ENCODE results near the gene RPL23. TPM values are rescaled to one million over a fixed set of nuclear protein-coding genes. Genes with fewer than 3 reads are reported as not detected.

The RPL23 gene
- total RNA-seq, 2 donors from 2014 or later: 1,194 to 1,262 TPM

DNA sequence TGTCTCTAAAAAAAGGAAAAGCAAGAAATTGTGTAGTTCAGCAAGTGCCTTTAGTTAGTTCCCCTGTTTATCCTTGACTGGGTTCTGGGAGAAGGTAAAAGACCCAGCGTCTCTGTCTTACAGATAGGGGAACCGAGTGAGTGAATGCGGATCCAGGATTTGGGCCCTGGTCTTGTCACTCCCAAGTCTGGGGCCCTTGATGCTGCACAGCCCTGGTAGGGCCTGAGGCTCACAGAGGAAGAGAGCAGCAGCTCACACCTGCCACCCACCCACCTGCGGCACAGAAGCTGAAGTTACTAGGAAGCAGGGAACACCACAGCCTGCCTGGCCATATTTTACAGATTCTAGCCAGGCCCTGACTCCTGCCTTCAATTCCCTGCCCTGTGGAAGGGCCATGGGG lies 38.6 kb upstream of the RPL23 start:
- Histone ChIP-seq H3K36me3 (ENCODE audit: control insufficient read depth, insufficient read depth, low read length) (peaks cover 85% of the 10 kb centered on the region), H3K4me3 (ENCODE audit: low read length) (no peak overlapping the region), H3K9me3 (ENCODE audit: control insufficient read depth, low read length) (no peaks in the 10 kb centered on the region), H3K4me1 (ENCODE audit: control insufficient read depth, insufficient read depth, low read length) (peaks cover 4% of the 10 kb centered on the region), H3K27ac (ENCODE audit: low read depth, low read length) (no peak overlapping the region), H3K27me3 (ENCODE audit: control insufficient read depth, insufficient read depth, low read length, poor library complexity, severe bottlenecking) (no peaks in the 10 kb centered on the region), H3K9ac (ENCODE audit: extremely low read depth, low read length, poor library complexity, severe bottlenecking) (no peak overlapping the region)
- 92 to 100% methylated on average over 1 to 4 of the region's 4 CpGs for WGBS, 2 experiments (ENCODE audit: insufficient coverage in 1 of 2, insufficient read length in 1 of 2)
- peaks cover 50% of the 10 kb centered on the region for H3K36me3 Mint-ChIP-seq (ENCODE audit: low read depth)
- no peak overlapping the region for H3K4me3 Mint-ChIP-seq
- peak overlapping the region; percentile 35 for H3K27ac Mint-ChIP-seq
- no peaks in the 10 kb centered on the region for H3K27me3 Mint-ChIP-seq (ENCODE audit: insufficient read depth)
- no peak for DNase-seq
- no peaks in the 10 kb centered on the region for H3K9me3 Mint-ChIP-seq
- TF ChIP-seq, protein P1, sequence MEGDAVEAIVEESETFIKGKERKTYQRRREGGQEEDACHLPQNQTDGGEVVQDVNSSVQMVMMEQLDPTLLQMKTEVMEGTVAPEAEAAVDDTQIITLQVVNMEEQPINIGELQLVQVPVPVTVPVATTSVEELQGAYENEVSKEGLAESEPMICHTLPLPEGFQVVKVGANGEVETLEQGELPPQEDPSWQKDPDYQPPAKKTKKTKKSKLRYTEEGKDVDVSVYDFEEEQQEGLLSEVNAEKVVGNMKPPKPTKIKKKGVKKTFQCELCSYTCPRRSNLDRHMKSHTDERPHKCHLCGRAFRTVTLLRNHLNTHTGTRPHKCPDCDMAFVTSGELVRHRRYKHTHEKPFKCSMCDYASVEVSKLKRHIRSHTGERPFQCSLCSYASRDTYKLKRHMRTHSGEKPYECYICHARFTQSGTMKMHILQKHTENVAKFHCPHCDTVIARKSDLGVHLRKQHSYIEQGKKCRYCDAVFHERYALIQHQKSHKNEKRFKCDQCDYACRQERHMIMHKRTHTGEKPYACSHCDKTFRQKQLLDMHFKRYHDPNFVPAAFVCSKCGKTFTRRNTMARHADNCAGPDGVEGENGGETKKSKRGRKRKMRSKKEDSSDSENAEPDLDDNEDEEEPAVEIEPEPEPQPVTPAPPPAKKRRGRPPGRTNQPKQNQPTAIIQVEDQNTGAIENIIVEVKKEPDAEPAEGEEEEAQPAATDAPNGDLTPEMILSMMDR (conservative IDR thresholded peaks at IDR 0.05): no peak
- H3K4me1 Mint-ChIP-seq: peaks cover 13% of the 10 kb centered on the region

DNA sequence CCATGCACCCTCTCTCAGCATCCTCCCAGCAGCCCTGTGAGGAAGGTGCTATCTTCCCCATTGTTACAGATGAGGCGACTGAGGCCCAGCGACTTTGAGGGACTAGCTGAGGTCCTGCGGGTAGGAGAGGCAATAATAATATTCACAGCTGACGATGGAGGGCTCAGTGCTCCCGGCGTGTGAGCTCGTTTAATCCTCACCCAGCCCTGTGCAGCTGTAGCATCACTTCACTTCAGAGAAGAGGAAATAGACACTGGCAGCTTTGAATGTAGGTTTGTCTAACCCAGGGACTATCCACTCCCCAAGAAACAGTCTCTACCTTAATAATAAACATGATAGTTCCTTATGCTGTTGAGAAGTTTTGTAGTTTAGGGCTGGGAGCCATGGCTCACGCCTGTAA lies 37.9 kb upstream of the RPL23 start:
- H3K9me3 Mint-ChIP-seq: no peaks in the 10 kb centered on the region
- H3K27me3 ChIP-seq (ENCODE audit: control insufficient read depth, insufficient read depth, low read length, poor library complexity, severe bottlenecking): no peaks in the 10 kb centered on the region
- H3K27me3 Mint-ChIP-seq (ENCODE audit: insufficient read depth): no peaks in the 10 kb centered on the region
- H3K4me3 ChIP-seq (ENCODE audit: low read length): no peak overlapping the region
- TF ChIP-seq, protein P1 (conservative IDR thresholded peaks at IDR 0.05): no peak
- no peak overlapping the region for H3K4me3 Mint-ChIP-seq
- peak overlapping the region; percentile 39 for H3K27ac Mint-ChIP-seq
- H3K4me1 Mint-ChIP-seq: peaks cover 13% of the 10 kb centered on the region
- no peak for DNase-seq
- H3K36me3 Mint-ChIP-seq (ENCODE audit: low read depth): peaks cover 47% of the 10 kb centered on the region
- H3K36me3 ChIP-seq (ENCODE audit: control insufficient read depth, insufficient read depth, low read length): peaks cover 81% of the 10 kb centered on the region
- 92 to 100% methylated on average over 1 to 8 of the region's 8 CpGs for WGBS, 2 experiments (ENCODE audit: insufficient coverage in 1 of 2, insufficient read length in 1 of 2)
- peaks cover 4% of the 10 kb centered on the region for H3K4me1 ChIP-seq (ENCODE audit: control insufficient read depth, insufficient read depth, low read length)
- H3K9me3 ChIP-seq (ENCODE audit: control insufficient read depth, low read length): no peaks in the 10 kb centered on the region
- no peak overlapping the region for H3K9ac ChIP-seq (ENCODE audit: extremely low read depth, low read length, poor library complexity, severe bottlenecking)
- H3K27ac ChIP-seq (ENCODE audit: low read depth, low read length): no peak overlapping the region

DNA sequence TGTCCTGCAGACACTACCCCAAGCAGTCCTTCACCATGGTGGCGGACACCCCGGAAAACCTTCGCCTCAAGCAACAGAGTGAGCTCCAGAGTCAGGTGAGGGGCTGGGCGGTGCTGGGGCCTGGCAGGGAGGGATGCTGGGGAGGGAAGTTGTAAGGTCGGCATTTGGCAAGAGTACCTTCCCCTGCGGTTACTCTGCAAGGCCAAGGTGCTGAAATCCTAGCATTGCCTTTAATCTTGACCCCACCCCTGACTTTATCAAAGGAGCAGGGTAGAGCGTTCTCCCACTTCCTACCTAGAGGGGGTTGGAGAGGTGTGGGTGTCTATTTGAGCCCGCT lies 36.9 kb upstream of the RPL23 start:
- Mint-ChIP-seq H3K27me3 (ENCODE audit: insufficient read depth) (no peaks in the 10 kb centered on the region), H3K36me3 (ENCODE audit: low read depth) (peaks cover 47% of the 10 kb centered on the region), H3K4me3 (no peak overlapping the region), H3K27ac (no peak overlapping the region), H3K4me1 (peaks cover 21% of the 10 kb centered on the region), H3K9me3 (no peaks in the 10 kb centered on the region)
- peaks cover 80% of the 10 kb centered on the region for H3K36me3 ChIP-seq (ENCODE audit: control insufficient read depth, insufficient read depth, low read length)
- no peak for DNase-seq
- TF ChIP-seq, protein P1 (conservative IDR thresholded peaks at IDR 0.05): no peak
- H3K9ac ChIP-seq (ENCODE audit: extremely low read depth, low read length, poor library complexity, severe bottlenecking): no peak overlapping the region
- no peak overlapping the region for H3K4me3 ChIP-seq (ENCODE audit: low read length)
- no peaks in the 10 kb centered on the region for H3K9me3 ChIP-seq (ENCODE audit: control insufficient read depth, low read length)
- 93 to 97% methylated on average over 5 of the region's 8 CpGs for WGBS, 2 experiments (ENCODE audit: insufficient coverage in 1 of 2, insufficient read length in 1 of 2)
- H3K27me3 ChIP-seq (ENCODE audit: control insufficient read depth, insufficient read depth, low read length, poor library complexity, severe bottlenecking): no peaks in the 10 kb centered on the region
- H3K27ac ChIP-seq (ENCODE audit: low read depth, low read length): no peak overlapping the region
- H3K4me1 ChIP-seq (ENCODE audit: control insufficient read depth, insufficient read depth, low read length): peaks cover 4% of the 10 kb centered on the region

Measured in endodermal cell (in vitro differentiated cells).